Left lung (tissue), 10 donors: ENCODE results near the gene NRIP2. TPM values are rescaled to one million over a fixed set of nuclear protein-coding genes. Genes with fewer than 3 reads are reported as not detected.

Source experiments
- ATAC-seq: fragments of 200-7000 bp; cut with Tn5 transposase; one replicate; pipeline ENCODE4 v1.9.1; 2020; ENCODE audit warnings: moderate library complexity
- DNase-seq, 4 donors: peaks; one replicate each; pipeline ENCODE4 v3.0.0-alpha.2; 2013 to 2020
- H3K27ac ChIP-seq, 2 donors: fragments of 200-600 bp; sonication (generic) in 1 of 2; one replicate each; pipeline versions ENCODE4 v1.5.0 to v1.8.0; 2020 to 2021
- H3K27me3 ChIP-seq, 2 donors: fragments of 200-600 bp; sonication (generic) in 1 of 2; one replicate each; pipeline versions ENCODE4 v1.5.0 to v1.8.0; 2020 to 2021
- H3K36me3 ChIP-seq, 2 donors: fragments of 200-600 bp; sonication (generic) in 1 of 2; one replicate each; pipeline versions ENCODE4 v1.5.0 to v1.8.0; 2020 to 2021
- H3K4me1 ChIP-seq, 2 donors: fragments of 200-600 bp; one replicate each; pipeline ENCODE4 v1.8.0; 2021
- H3K4me3 ChIP-seq, 2 donors: fragments of 200-600 bp; sonication (generic) in 1 of 2; one replicate each; pipeline versions ENCODE4 v1.5.0 to v1.8.0; 2020 to 2021; ENCODE audit warnings: mild to moderate bottlenecking in 1 of 2
- H3K9me3 ChIP-seq, 2 donors: fragments of 200-600 bp; sonication (generic) in 1 of 2; one replicate each; pipeline versions ENCODE4 v1.5.0 to v1.8.0; 2020 to 2021
- intact Hi-C, 2 donors: fragments of 100-400 bp; cut with DNase I; formaldehyde crosslinking; loops; one replicate each; pipeline versions ENCODE4 v1.11.2 to v1.14.2; 2022
- polyA plus RNA-seq, 6 donors: library from polyadenylated mRNA; unstranded; fragments of 120-200 nt; gene quantifications; one replicate each; pipeline ENCODE4 v1.2.1, GENCODE V29; 2013; ENCODE audit not compliant: insufficient read length in 6 of 6
- total RNA-seq, 2 donors: library from RNA; stranded (reverse); fragmentation: NEBNext Ultra II Directional; extraction: Animal tissue kit (Norgen Biotek cat#: 25700); gene quantifications; one replicate each; pipeline ENCODE4 v1.2.1, GENCODE V29; 2021
- TF ChIP-seq, protein P1 (sequence below), 2 donors: fragments of 200-600 bp; sonication (generic) in 1 of 2; IDR thresholded peaks; one replicate each; pipeline versions ENCODE4 v1.5.0 to v1.8.0; 2021; ENCODE audit warnings: antibody characterized with exemption in 2 of 2
- donor health status: DM: no; HTN: yes; CAD: no.
- donor health status: DM: no; HTN: no; CAD: no.

The NRIP2 gene
- total and polyA plus RNA-seq, 8 donors, result 0.79 to 8.1 (median 7.1) TPM

DNA sequence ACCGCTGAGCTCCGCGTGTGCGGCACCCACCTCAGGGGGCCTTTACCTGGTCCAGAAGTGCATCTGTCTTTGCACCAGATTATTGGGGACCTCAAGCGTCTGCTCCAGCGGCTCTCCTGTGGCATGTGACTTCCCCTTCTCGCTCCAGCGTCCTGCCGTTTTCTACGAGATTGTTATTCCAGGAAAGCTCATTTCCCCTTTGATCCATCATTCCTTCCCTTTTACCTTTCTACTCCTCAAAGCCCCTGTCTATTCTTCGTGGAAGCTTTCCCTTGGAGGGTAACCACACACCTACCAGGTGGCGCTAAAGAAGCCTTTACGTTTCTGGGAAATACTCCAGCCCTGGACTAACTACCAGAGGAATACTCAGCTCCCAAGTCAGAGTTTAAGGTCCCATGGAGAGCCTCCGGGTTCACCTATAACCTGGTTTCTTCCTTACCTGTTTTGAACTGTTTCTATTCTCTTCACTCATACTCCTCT, 38.6 kb downstream of the NRIP2 start:
- ATAC-seq (peak; percentile 12), DNase-seq (no peak)
- peaks cover 5 to 41% of the 10 kb centered on the region in 2 donors for H3K36me3 ChIP-seq
- intact Hi-C loops, result no loop called here
- TF ChIP-seq, protein P1, sequence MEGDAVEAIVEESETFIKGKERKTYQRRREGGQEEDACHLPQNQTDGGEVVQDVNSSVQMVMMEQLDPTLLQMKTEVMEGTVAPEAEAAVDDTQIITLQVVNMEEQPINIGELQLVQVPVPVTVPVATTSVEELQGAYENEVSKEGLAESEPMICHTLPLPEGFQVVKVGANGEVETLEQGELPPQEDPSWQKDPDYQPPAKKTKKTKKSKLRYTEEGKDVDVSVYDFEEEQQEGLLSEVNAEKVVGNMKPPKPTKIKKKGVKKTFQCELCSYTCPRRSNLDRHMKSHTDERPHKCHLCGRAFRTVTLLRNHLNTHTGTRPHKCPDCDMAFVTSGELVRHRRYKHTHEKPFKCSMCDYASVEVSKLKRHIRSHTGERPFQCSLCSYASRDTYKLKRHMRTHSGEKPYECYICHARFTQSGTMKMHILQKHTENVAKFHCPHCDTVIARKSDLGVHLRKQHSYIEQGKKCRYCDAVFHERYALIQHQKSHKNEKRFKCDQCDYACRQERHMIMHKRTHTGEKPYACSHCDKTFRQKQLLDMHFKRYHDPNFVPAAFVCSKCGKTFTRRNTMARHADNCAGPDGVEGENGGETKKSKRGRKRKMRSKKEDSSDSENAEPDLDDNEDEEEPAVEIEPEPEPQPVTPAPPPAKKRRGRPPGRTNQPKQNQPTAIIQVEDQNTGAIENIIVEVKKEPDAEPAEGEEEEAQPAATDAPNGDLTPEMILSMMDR (IDR thresholded peaks at IDR 0.05), result no peak
- peak overlapping the region; percentile 72 to 91 for H3K4me3 ChIP-seq
- H3K4me1 ChIP-seq, result peaks cover 9 to 23% of the 10 kb centered on the region in 2 donors
- H3K27me3 ChIP-seq, result peaks cover 0 to 20% of the 10 kb centered on the region in 2 donors
- H3K27ac ChIP-seq, result peak overlapping the region; percentile 75 to 81
- no peaks in the 10 kb centered on the region for H3K9me3 ChIP-seq

DNA sequence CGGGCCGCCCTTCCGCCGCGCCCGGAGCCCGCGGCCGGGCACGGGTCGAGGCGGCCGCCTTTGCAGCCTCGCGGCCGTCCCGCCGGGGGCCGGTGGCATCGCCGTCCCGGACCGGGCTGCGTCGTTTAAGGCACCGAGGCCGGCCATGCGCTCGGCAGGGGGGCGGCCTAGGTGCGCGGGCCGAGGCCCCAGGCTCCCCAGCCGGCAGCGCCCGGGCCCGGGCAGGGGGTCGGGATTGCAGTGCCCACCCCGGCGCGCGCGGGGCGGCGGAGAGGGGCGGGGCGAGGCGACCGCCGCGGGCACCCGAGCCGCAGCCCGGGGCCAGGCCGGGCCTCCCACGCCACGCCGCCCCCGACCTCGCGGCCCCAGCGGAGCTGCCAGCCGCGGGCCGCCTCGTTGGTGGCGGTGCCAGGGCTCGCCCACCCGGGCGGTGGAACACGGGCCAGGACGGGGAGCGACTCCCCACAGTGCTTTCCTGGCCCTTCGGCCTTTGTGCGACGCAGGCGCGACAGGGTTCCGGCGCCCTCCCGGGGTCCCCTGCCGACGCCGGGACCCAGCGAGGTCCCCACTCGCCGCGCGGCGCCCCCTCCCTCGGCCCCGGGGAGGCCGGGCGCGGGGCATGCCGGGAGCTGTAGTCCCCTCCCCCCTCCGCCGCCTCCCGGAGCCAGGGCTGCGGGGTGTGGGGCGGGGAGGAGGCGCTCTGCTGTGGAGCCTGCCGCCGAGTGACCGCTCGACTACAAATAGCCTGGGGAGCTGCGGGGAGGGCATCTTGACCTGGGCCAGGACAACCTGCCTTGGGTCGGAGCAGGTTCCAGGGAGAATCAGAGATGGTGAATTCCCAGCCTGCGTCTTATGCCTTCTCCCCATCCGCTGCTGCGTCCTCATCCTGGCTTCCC, 39.3 kb downstream of the NRIP2 start:
- Histone ChIP-seq H3K4me3 (peak overlapping the region; percentile 72 to 91), H3K27me3 (peaks cover 0 to 20% of the 10 kb centered on the region in 2 donors), H3K27ac (peak overlapping the region; percentile 75 to 85), H3K4me1 (peaks cover 9 to 23% of the 10 kb centered on the region in 2 donors), H3K9me3 (no peaks in the 10 kb centered on the region), H3K36me3 (peaks cover 5 to 35% of the 10 kb centered on the region in 2 donors)
- ATAC-seq (peak; percentile 88), DNase-seq (peak; percentile 64 to 95 (median 83))
- TF ChIP-seq, protein P1 (IDR thresholded peaks at IDR 0.05), result no peak
- intact Hi-C loops, result no loop called here

DNA sequence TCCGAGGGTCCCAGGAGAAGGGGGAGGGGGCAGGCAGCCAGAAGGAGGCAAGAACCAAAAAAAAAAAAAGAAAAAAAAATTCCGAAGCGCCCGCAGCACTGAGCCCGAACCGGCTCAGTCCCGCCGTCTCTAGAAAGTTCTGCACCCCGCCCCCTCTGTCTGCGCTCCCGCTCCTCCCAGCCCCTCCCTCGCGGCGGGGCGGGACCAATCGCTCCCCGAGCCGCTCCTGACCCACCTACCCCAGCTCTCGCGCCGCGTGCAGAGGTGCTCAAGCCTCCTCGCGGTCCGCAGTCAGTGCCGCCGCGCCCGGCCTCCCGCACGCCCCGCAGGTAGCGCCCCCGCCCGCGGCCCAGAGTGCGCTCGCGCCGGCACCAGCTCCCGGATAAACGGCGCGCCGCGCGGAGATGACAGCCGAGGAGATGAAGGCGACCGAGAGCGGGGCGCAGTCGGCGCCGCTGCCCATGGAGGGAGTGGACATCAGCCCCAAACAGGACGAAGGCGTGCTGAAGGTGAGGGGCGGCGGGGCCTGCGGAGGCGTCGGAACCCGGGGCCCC, 40.0 kb downstream of the NRIP2 start, which contains the start of gene FKBP4:
FKBP4 (plus strand) TSS at position 235 of the 554 bp plus-strand sequence; CDS start at position 405, 170 bp downstream.
- DNase-seq, result peak; percentile 85 to 98 (median 94)
- no peaks in the 10 kb centered on the region for H3K9me3 ChIP-seq
- H3K27me3 ChIP-seq, result peaks cover 0 to 20% of the 10 kb centered on the region in 2 donors
- peak within 1 kb of the TSS; percentile 75 to 85 for H3K27ac ChIP-seq
- peaks cover 1 to 27% of the 10 kb centered on the region in 2 donors for H3K36me3 ChIP-seq
- peak; percentile 96 for ATAC-seq
- TF ChIP-seq, protein P1 (IDR thresholded peaks at IDR 0.05), result no peak
- H3K4me3 ChIP-seq, result peak within 1 kb of the TSS; percentile 72 to 91
- H3K4me1 ChIP-seq, result peaks cover 9 to 23% of the 10 kb centered on the region in 2 donors
- intact Hi-C loops, result no loop called here

DNA sequence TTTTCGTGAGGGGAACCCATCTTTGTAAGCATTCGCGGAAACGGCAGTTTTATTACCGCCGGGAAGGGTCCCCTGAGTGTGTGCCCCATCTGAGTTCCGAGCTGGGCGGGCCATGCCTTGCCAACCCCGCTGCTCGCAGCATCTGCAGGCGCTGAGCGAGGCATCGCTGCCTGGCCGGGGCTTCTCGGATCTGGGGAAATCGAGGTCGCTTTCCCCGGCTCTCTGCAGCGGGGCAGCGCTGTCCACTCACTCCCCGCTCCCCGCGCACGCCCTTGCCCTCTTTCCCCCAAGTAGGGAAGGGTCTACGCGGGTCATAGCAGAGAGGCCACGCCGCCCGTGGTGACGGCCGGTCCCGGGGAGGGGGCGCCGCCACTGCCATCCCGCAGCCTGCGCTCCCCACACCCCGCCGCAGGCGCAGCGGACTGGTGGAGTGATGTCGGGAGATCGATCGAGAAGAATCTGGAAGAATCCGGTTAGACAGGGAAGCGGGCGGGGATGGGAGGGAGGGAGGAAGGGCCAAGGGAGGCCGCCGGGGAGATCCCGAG, 40.6 kb downstream of the NRIP2 start:
- Histone ChIP-seq H3K4me3 (peak overlapping the region; percentile 72 to 91), H3K27me3 (peaks cover 0 to 20% of the 10 kb centered on the region in 2 donors), H3K9me3 (no peaks in the 10 kb centered on the region), H3K36me3 (peaks cover 0 to 22% of the 10 kb centered on the region in 2 donors), H3K27ac (peak overlapping the region; percentile 57 to 85), H3K4me1 (peaks cover 9 to 23% of the 10 kb centered on the region in 2 donors)
- ATAC-seq, result peak; percentile 50
- TF ChIP-seq, protein P1 (IDR thresholded peaks at IDR 0.05), result no peak
- DNase-seq, result peak in 1 of 4 donors; percentile 85
- intact Hi-C loops, result no loop called here
